HFF-Myc (cell line): ENCODE results near the gene DHRSX.
"Not testable (repeated sequence)": the region's sequence is repeated elsewhere in the genome, so short reads cannot be mapped to it uniquely, and the experiment has no call there.

Experiments
- DNase-seq: peaks from one replicate; pipeline ENCODE4 v3.0.0-alpha.2; 2011; ENCODE audit warnings: low read depth; ENCODE audit errors: extremely low read depth
- H3K4me3 ChIP-seq: replicated peaks from 2 replicates; pipeline ENCODE4 v1.5.1; 2011; ENCODE audit warnings: low read depth, mild to moderate bottlenecking, control low read depth, low read length
- CTCF ChIP-seq: IDR thresholded peaks from 2 replicates; pipeline ENCODE4 v1.5.1; 2012; ENCODE audit warnings: mild to moderate bottlenecking, low read depth, low read length, control low read depth; ENCODE audit errors: missing control alignments

Gene DHRSX

GRCh38 chrX:2462074-2462473 is 38.7 kb downstream of the DHRSX start:
- DNase-seq, result no peak
- H3K4me3 ChIP-seq, result no peak overlapping the region
- no peak for TF ChIP-seq CTCF

- DNase-seq, result no peak
- H3K4me3 ChIP-seq, result no peak overlapping the region
- no peak for TF ChIP-seq CTCF
These were observed 39.1 kb downstream of the DHRSX start for GRCh38 chrX:2461711-2462016.

GRCh38 chrX:2460821-2461710 is 39.7 kb downstream of the DHRSX start:
- H3K4me3 ChIP-seq, DNase-seq: not testable (repeated sequence)

GRCh38 chrX:2460048-2460447 is 40.7 kb downstream of the DHRSX start:
- not testable (repeated sequence) for DNase-seq

GRCh38 chrX:2458309-2458708 is 42.5 kb downstream of the DHRSX start:
- no peak overlapping the region for H3K4me3 ChIP-seq
- TF ChIP-seq CTCF, result no peak
- no peak for DNase-seq

More at GRCh38 chrX:2460048-2460447, 40.7 kb downstream of the DHRSX start:
- not testable (repeated sequence) for H3K4me3 ChIP-seq

- no peak overlapping the region for H3K4me3 ChIP-seq
- DNase-seq, result no peak
- no peak for TF ChIP-seq CTCF
These were observed 43.3 kb downstream of the DHRSX start for GRCh38 chrX:2457289-2458133.

- not testable (repeated sequence) for H3K4me3 ChIP-seq, DNase-seq
These were observed 44.7 kb downstream of the DHRSX start for GRCh38 chrX:2456091-2456490.

- not testable (repeated sequence) for DNase-seq, H3K4me3 ChIP-seq
These were observed 46.2 kb downstream of the DHRSX start for GRCh38 chrX:2454620-2455019.

- DNase-seq, result no peak
- no peak overlapping the region for H3K4me3 ChIP-seq
- TF ChIP-seq CTCF, result no peak
These were observed 48.0 kb downstream of the DHRSX start for GRCh38 chrX:2452799-2453198.
